OCI-M2 (cell line): ENCODE results near the gene CAPN11.

Experiments used
- DNase-seq: peaks from one replicate; lab custom pipeline; 2025; ENCODE audit not compliant: unreplicated experiment; lab: John Stamatoyannopoulos, UW

Gene CAPN11

DNA sequence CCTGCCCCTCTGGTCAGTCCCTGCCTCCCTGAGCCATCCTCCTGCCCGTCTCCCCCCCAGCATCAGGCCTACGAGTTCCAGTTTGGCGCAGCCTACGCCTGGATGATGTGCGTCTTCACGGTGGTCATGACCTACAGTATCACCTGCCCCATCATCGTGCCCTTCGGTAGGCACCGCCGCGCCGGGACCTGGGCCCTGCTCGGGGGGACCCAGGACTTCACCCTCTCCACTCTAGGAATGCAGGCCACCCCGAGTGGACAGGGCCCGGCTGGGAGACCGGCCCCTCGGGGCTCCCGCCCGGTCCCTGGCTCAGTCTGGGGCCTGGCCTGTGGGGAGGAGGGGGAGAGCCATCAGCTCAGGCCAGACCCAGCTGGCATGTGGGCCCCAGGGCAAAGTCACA, 6.1 kb upstream of the CAPN11 start:
- DNase-seq: no peak

DNA sequence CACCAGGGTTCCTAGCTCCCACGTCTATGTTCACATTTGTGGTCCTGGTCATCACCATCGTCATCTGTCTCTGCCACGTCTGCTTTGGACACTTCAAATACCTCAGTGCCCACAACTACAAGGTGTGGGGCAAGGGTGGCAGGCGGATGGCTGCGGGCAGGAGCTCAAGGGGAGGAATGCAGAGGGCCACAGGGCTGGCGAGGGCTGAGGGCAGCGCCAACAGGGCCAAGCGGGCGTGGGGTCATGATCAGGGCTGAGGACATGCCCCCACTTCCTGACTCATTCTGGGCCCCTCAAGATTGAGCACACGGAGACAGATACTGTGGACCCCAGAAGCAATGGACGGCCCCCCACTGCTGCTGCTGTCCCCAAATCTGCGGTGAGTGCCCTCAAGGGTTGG, 4.6 kb upstream of the CAPN11 start:
- no peak for DNase-seq

DNA sequence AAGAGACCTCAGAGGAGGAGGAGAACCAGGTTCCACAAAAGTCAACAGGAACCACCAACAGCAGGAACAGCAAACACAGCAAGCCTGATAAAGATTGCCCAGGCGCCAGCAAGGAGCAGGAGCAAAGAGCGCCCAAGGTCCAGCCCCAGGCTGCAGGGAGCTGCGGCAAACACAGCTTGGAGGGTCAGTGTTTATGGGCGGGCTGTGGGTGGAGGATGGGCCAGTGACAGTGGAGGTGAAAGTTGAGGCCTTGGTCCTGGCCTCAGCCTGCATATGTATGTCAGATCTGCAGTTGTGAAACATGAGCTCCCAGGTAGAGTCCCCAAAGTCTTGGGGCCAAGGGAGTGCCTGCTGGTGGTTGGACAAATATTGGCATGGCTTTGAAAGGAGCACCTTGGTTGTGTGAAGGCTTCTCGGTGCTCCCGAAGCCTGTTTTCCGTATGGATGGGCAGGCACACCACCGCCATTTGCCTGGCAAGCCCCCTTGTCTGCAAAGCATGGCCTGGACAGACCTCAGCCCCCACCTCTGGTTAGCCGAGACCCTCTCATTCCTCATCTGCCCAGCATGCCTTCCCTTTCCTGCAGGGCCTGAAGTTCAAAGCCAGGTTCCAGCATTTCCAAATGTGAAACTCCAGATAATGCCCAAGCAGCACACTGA, 2.0 kb upstream of the CAPN11 start:
- DNase-seq: no peak

- DNase-seq: no peak
Measured at GRCh38 chr6:44157152-44157521, 1.5 kb upstream of the CAPN11 start.

- DNase-seq: no peak
Measured at GRCh38 chr6:44161997-44162338, 3.3 kb downstream of the CAPN11 start.

GRCh38 chr6:44162876-44163625, 4.4 kb downstream of the CAPN11 start:
- no peak for DNase-seq

GRCh38 chr6:44166116-44166515, 7.5 kb downstream of the CAPN11 start:
- no peak for DNase-seq

GRCh38 chr6:44166591-44167184, 8.1 kb downstream of the CAPN11 start:
- no peak for DNase-seq

DNA sequence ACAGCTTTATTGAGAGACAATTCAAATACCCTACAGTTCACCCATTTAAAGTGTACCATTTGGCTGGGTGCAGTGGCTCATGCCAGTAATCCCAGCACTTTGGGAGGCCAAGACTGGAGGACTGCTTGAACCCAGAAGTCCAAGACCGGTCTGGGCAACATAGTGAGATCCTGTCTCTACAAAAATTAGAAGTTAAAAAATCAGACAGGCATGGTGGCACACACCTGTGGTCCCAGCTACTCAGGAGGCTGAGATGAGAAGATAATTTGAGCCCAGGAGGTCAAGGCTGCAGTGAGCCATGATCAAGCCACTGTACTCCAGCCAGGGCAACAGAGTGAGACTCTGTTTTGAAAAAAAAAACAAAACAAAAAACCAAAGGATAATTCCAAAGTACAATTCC, 8.9 kb downstream of the CAPN11 start:
- no peak for DNase-seq

DNA sequence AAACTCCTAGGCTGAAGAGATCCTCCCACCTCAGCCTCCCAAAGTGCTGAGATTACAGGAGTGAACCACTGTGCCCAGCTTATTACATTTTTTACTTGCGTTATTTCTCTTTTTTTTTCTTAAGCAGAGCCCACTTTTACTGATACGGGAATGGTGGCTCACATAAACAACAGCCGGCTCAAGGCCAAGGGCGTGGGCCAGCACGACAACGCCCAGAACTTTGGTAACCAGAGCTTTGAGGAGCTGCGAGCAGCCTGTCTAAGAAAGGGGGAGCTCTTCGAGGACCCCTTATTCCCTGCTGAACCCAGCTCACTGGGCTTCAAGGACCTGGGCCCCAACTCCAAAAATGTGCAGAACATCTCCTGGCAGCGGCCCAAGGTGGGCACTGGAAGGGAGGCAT, 10.5 kb downstream of the CAPN11 start:
- DNase-seq: no peak

DNA sequence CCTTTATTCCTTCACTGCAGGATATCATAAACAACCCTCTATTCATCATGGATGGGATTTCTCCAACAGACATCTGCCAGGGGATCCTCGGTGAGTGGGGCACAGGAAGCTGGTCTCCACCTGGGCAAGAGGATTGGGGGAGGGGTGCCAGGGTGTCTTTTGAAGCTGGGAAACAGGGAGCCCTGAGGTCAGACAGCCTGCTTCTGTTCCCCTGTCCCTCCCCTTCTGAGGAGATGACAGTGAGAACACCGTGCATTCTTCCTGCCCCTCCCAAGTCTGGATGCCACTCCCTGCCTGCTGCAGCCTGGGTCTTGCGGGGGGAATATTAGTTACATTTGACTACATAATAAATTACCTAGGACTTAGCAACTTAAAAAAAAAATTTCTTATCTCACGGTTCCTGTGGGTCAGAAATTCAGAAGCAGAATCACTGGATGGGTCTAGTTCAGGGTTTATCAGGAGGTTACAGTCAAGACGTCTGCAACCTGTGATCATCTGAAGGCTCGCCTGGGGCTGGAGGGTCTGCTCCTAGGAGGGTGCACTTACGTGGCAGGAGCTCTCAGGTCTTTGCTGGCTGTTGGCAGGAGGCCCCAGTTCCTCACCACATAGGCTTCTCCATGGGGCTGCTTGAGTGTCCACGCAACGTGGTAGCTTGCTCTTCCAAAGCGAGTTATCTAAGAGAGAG, 11.4 kb downstream of the CAPN11 start:
- DNase-seq: no peak

DNA sequence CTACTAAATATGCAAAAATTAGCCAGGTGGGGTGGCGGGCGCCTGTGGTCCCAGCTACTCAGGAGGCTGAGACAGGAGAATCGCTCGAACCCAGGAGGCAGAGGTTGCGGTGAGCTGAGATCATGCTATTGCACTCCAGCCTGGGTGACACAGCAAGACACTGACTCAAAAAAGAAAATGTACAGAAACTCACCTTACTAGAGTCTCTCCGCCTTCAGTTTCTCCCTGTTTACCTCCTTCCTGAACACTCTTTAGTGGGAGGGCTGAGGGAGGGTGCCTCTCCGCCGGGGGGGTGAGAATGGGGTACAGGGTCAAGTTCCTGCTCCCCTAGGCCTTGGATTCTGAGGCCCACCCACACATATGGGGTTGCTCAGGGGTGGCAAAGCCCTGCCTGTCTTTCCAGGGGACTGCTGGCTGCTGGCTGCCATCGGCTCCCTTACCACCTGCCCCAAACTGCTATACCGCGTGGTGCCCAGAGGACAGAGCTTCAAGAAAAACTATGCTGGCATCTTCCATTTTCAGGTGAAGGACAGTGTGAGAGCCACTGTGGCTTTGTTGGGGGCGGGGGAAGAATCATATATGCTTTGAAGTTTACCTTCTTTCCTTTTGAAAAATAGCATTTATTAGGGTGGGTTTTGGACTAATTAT, 13.4 kb downstream of the CAPN11 start:
- no peak for DNase-seq

DNA sequence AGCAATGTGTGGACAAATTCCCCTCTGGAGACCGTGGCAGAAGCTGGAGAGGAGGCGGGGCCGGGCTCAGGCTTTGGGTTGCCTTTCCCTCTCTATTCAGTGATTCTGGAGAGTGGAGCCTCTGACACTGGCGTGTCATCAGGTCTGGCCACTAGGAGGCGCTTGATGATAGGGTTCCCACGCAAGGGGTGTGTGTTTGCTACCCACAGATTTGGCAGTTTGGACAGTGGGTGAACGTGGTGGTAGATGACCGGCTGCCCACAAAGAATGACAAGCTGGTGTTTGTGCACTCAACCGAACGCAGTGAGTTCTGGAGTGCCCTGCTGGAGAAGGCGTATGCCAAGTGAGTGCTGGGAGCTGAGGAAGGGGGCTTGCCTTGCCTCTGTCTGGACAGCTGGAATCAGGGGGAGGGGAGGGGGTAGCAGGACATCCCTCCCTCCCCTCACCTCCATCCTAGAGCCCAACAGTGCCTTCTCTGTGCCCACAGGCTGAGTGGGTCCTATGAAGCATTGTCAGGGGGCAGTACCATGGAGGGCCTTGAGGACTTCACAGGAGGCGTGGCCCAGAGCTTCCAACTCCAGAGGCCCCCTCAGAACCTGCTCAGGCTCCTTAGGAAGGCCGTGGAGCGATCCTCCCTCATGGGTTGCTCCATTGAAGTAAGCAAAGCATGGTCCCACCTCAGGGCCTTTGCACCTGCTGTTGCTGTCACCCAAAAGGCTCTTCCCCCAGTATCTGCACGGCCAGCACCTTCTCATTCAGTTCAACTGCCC, 14.3 kb downstream of the CAPN11 start:
- DNase-seq: peak; percentile 59

GRCh38 chr6:44176130-44176761, 17.6 kb downstream of the CAPN11 start:
- no peak for DNase-seq

GRCh38 chr6:44176762-44177509, 18.3 kb downstream of the CAPN11 start:
- no peak for DNase-seq

DNA sequence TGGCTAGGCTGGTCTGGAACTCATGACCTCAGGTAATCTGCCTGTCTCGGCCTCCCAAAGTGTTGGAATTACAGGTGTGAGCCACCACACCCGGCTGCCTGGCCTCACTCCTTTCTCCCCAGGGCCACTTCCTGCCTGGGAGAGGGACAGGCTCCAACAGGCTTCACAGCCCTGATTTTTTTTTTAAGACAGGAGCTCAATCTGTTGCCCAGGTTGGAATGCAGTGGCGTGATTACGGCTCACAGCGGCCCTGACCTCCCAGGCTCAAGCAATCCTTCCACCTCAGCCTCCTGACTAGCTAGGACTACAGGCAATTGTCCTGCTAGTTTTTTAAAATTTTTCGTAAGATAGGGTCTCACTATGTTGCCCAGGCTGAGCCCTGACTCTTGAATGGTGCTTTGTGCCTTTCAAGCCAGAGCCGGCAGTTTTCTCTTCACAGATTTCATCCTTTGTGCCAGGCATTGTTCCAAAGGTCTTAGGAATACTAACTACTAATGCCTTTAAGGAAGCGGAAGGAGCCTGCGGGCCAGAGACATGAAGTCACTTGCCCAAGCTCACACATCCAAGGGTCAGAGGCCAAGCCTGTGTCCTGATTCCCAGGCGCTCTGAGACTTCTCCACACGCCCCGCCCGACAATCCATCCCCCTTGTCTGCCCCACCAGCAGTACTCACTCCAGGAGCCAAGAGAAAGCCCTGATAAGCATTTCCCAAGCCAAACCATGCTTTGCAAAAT, 19.2 kb downstream of the CAPN11 start:
- no peak for DNase-seq

GRCh38 chr6:44178424-44179071, 19.9 kb downstream of the CAPN11 start:
- no peak for DNase-seq

DNA sequence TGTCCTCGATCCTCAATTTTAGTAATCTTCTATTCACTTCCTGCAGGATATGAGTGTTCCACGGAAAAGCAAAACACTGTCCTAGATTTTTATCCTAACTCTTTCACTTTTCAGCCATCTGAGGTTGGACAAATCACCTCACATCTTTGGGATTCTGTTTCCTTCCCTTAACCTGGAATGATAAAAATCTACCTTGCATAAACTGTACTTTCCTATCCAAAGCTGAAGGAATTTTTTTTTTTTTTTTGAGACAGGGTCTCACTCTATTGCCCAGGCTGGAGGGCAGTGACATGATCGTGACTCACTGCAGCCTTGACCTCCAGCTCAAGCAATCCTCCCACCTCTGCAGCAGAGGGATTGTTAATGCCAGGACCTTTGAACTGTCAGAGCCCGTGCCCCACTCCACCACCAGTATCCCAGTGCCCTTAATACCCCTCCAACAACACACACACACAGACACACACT, 20.5 kb downstream of the CAPN11 start:
- DNase-seq: no peak
